Neural progenitor cell (in vitro differentiated cells): ENCODE measurements around the gene RSPH10B2. TPM values are rescaled to one million over a fixed set of nuclear protein-coding genes. Genes with fewer than 3 reads are reported as not detected.
"Not testable (repeated sequence)": the region's sequence is repeated elsewhere in the genome, so short reads cannot be mapped to it uniquely, and the experiment has no call there.

ENCODE experiments used
- DNase-seq: peaks from one replicate; pipeline ENCODE4 v3.0.0-alpha.2; 2016; ENCODE audit warnings: low spot score
- H2AFZ ChIP-seq: fragments of 200-600 bp; sonication (generic); replicated peaks from 2 replicates; pipeline ENCODE4 v1.6.1; 2016; ENCODE audit warnings: antibody characterized with exemption
- H3F3A ChIP-seq: fragments of 200-600 bp; sonication (generic); 2 replicates; pipeline ENCODE4 v1.6.1; 2016; ENCODE audit warnings: antibody characterized with exemption, low read depth
- H3K27ac ChIP-seq: fragments of 200-600 bp; sonication (generic); 2 replicates; pipeline ENCODE4 v1.5.1; 2016; ENCODE audit warnings: mild to moderate bottlenecking
- H3K27me3 ChIP-seq: fragments of 200-600 bp; sonication (generic); 2 replicates; pipeline ENCODE4 v1.6.1; 2016; ENCODE audit warnings: mild to moderate bottlenecking, moderate library complexity
- H3K36me3 ChIP-seq: fragments of 200-600 bp; sonication (generic); 2 replicates; pipeline ENCODE4 v1.5.1; 2016
- H3K4me1 ChIP-seq: fragments of 200-600 bp; sonication (generic); 2 replicates; pipeline ENCODE4 v1.6.1; 2016; ENCODE audit warnings: mixed run types
- H3K4me2 ChIP-seq: fragments of 200-600 bp; sonication (generic); 2 replicates; pipeline ENCODE4 v1.6.1; 2016
- H3K4me3 ChIP-seq: fragments of 200-600 bp; sonication (generic); 2 replicates; pipeline ENCODE4 v1.5.1; 2016
- H3K79me2 ChIP-seq: fragments of 200-600 bp; sonication (generic); 2 replicates; pipeline ENCODE4 v1.6.1; 2016; ENCODE audit warnings: low read depth
- H3K9ac ChIP-seq: fragments of 200-600 bp; sonication (generic); 2 replicates; pipeline ENCODE4 v1.6.1; 2016
- H3K9me3 ChIP-seq: fragments of 200-600 bp; sonication (generic); 2 replicates; pipeline ENCODE4 v1.5.1; 2016; ENCODE audit warnings: low read depth
- H4K20me1 ChIP-seq: fragments of 200-600 bp; sonication (generic); 2 replicates; pipeline ENCODE4 v1.6.1; 2016; ENCODE audit warnings: low read depth
- H3K27ac Mint-ChIP-seq: 3 replicates; pipeline ENCODE4 v1.8.0; 2021; ENCODE audit warnings: mixed read lengths
- H3K27me3 Mint-ChIP-seq: 2 replicates; pipeline ENCODE4 v1.8.0; 2022; ENCODE audit warnings: low read depth, mild to moderate bottlenecking, inconsistent platforms, moderate library complexity, mixed read lengths; ENCODE audit not compliant: insufficient read depth
- H3K36me3 Mint-ChIP-seq: 3 replicates; pipeline ENCODE4 v1.8.0; 2021; ENCODE audit warnings: mixed read lengths
- H3K4me1 Mint-ChIP-seq: 3 replicates; pipeline ENCODE4 v1.8.0; 2021; ENCODE audit warnings: mixed read lengths
- H3K4me3 Mint-ChIP-seq: 3 replicates; pipeline ENCODE4 v1.8.0; 2021; ENCODE audit warnings: mild to moderate bottlenecking, moderate library complexity, mixed read lengths
- H3K9me3 Mint-ChIP-seq: 3 replicates; pipeline ENCODE4 v1.8.0; 2020; ENCODE audit warnings: mixed read lengths
- CTCF ChIP-seq: fragments of 200-600 bp; sonication (generic); IDR thresholded peaks from 2 replicates; pipeline ENCODE4 v1.5.1; 2017; ENCODE audit warnings: antibody characterized with exemption, mild to moderate bottlenecking
- EZH2 ChIP-seq: fragments of 200-600 bp; sonication (generic); IDR thresholded peaks from 2 replicates; pipeline ENCODE4 v1.6.1; 2017; ENCODE audit warnings: antibody characterized with exemption, mild to moderate bottlenecking, moderate library complexity
- EZH2phosphoT487 ChIP-seq: fragments of 200-600 bp; sonication (generic); IDR thresholded peaks from 2 replicates; pipeline ENCODE4 v1.6.1; 2017; ENCODE audit warnings: antibody characterized with exemption
- total RNA-seq: library from RNA; depleted of rRNA; stranded (reverse); fragments of >200 nt; gene quantifications from 2 replicates; pipeline ENCODE4 v1.2.3, GENCODE V29; 2015; ENCODE audit warnings: low replicate concordance

The RSPH10B2 gene
- 0.93 TPM in 1 of 2 replicates, not detected in the other for total RNA-seq

- not testable (repeated sequence) for H3K9ac ChIP-seq, H3K4me1 Mint-ChIP-seq, H3F3A ChIP-seq, H3K36me3 ChIP-seq, H3K9me3 Mint-ChIP-seq, H3K27ac ChIP-seq, H3K36me3 Mint-ChIP-seq, H3K4me1 ChIP-seq, H3K9me3 ChIP-seq, H3K79me2 ChIP-seq, H3K4me3 Mint-ChIP-seq, H4K20me1 ChIP-seq, H3K27me3 Mint-ChIP-seq, H3K27ac Mint-ChIP-seq, H3K27me3 ChIP-seq, H2AFZ ChIP-seq
- Histone ChIP-seq H3K4me2 (peak within 1 kb of the TSS; percentile 68), H3K4me3 (peak within 1 kb of the TSS; percentile 36)
- peak; percentile 8 for DNase-seq
Observed at GRCh38 chr7:6753964-6754363, at the start of gene RSPH10B2. RSPH10B2 (plus strand) TSS chr7:6754103; CDS start chr7:6757678, 3,575 bp downstream.

- Histone ChIP-seq H3K27ac (peak overlapping the region; percentile 2), H3K4me3 (peak overlapping the region; percentile 82), H3K9me3 (no peaks in the 10 kb centered on the region), H3F3A (peaks cover 9% of the 10 kb centered on the region), H3K36me3 (peaks cover 17% of the 10 kb centered on the region), H3K27me3 (peaks cover 4% of the 10 kb centered on the region), H3K79me2 (peaks cover 48% of the 10 kb centered on the region), H4K20me1 (peaks cover 7% of the 10 kb centered on the region), H3K4me1 (peaks cover 9% of the 10 kb centered on the region), H2AFZ (no peak overlapping the region), H3K9ac (peak overlapping the region; percentile 95), H3K4me2 (peak overlapping the region; percentile 96)
- Mint-ChIP-seq H3K9me3 (peaks cover 59% of the 10 kb centered on the region), H3K27ac (peak overlapping the region; percentile 15), H3K36me3 (peaks cover 41% of the 10 kb centered on the region), H3K4me1 (peaks cover 3% of the 10 kb centered on the region), H3K27me3 (peaks cover 13% of the 10 kb centered on the region), H3K4me3 (peak overlapping the region; percentile 91)
- TF ChIP-seq CTCF (no peak), EZH2 (no peak), EZH2phosphoT487 (no peak)
- peak; percentile 52 for DNase-seq
Observed at GRCh38 chr7:6705959-6706665, 47.8 kb upstream of the RSPH10B2 start.

GRCh38 chr7:6706666-6707407, 47.1 kb upstream of the RSPH10B2 start, which contains the start of gene ZNF12:
ZNF12 (minus strand) TSS chr7:6706947; CDS start chr7:6705173, 1,774 bp downstream.
- peak within 1 kb of the TSS; percentile 71 for H2AFZ ChIP-seq
- H3K4me2 ChIP-seq, result peak within 1 kb of the TSS; percentile 96
- Mint-ChIP-seq H3K27me3 (peaks cover 13% of the 10 kb centered on the region), H3K9me3 (peaks cover 51% of the 10 kb centered on the region), H3K27ac (peak within 1 kb of the TSS; percentile 15), H3K4me3 (peak within 1 kb of the TSS; percentile 91), H3K4me1 (peaks cover 3% of the 10 kb centered on the region), H3K36me3 (peaks cover 34% of the 10 kb centered on the region)
- peaks cover 4% of the 10 kb centered on the region for H3K27me3 ChIP-seq
- H3K4me1 ChIP-seq, result peaks cover 9% of the 10 kb centered on the region
- H3K9me3 ChIP-seq, result no peaks in the 10 kb centered on the region
- H4K20me1 ChIP-seq, result peaks cover 7% of the 10 kb centered on the region
- peak within 1 kb of the TSS; percentile 95 for H3K9ac ChIP-seq
- peaks cover 43% of the 10 kb centered on the region for H3K79me2 ChIP-seq
- peak within 1 kb of the TSS; percentile 2 for H3K27ac ChIP-seq
- H3K4me3 ChIP-seq, result peak within 1 kb of the TSS; percentile 82
- H3F3A ChIP-seq, result peaks cover 9% of the 10 kb centered on the region
- TF ChIP-seq EZH2phosphoT487 (no peak), CTCF (no peak), EZH2 (no peak)
- H3K36me3 ChIP-seq, result peaks cover 15% of the 10 kb centered on the region
- peak; percentile 97 for DNase-seq
